Glutamatergic neuron (in vitro differentiated cells): Measurements from ENCODE around the gene USP3. TPM values are rescaled to one million over a fixed set of nuclear protein-coding genes. Genes with fewer than 3 reads are reported as not detected.

Experiments
- DNase-seq: peaks from one replicate; pipeline ENCODE4 v3.0.0; 2022
- H3K27ac Mint-ChIP-seq: one replicate; pipeline ENCODE4 v1.8.0; 2020; ENCODE audit warnings: mild to moderate bottlenecking, mixed read lengths, inconsistent platforms; ENCODE audit not compliant: unreplicated experiment
- H3K27me3 Mint-ChIP-seq: one replicate; pipeline ENCODE4 v1.8.0; 2020; ENCODE audit warnings: mild to moderate bottlenecking, moderate library complexity, mixed read lengths, inconsistent platforms; ENCODE audit not compliant: unreplicated experiment
- H3K36me3 Mint-ChIP-seq: one replicate; pipeline ENCODE4 v1.8.0; 2020; ENCODE audit warnings: mild to moderate bottlenecking, mixed read lengths, inconsistent platforms; ENCODE audit not compliant: unreplicated experiment
- H3K4me1 Mint-ChIP-seq: one replicate; pipeline ENCODE4 v1.8.0; 2020; ENCODE audit warnings: mild to moderate bottlenecking, low read depth, mixed read lengths, inconsistent platforms; ENCODE audit not compliant: unreplicated experiment
- H3K4me3 Mint-ChIP-seq: one replicate; pipeline ENCODE4 v1.8.0; 2020; ENCODE audit warnings: mild to moderate bottlenecking, mixed read lengths, inconsistent platforms; ENCODE audit not compliant: unreplicated experiment
- H3K9me3 Mint-ChIP-seq: one replicate; pipeline ENCODE4 v1.8.0; 2020; ENCODE audit warnings: mild to moderate bottlenecking, moderate library complexity, mixed read lengths, inconsistent platforms; ENCODE audit not compliant: unreplicated experiment
- total RNA-seq: library from RNA; stranded (reverse); fragmentation: NEBNext Ultra II Directional; extraction: Animal tissue kit (Norgen Biotek cat#: 25700); gene quantifications from one replicate; pipeline ENCODE4 v1.2.1, GENCODE V29; 2021; ENCODE audit not compliant: unreplicated experiment
- TF ChIP-seq, protein P1 (sequence below): fragments of 200-600 bp; sonication (generic); IDR thresholded peaks from one replicate; pipeline ENCODE4 v1.5.0; 2021; ENCODE audit not compliant: partially characterized antibody, unreplicated experiment

Gene USP3
- total RNA-seq, 1 donor from 2014 or later, result 50.9 TPM

DNA sequence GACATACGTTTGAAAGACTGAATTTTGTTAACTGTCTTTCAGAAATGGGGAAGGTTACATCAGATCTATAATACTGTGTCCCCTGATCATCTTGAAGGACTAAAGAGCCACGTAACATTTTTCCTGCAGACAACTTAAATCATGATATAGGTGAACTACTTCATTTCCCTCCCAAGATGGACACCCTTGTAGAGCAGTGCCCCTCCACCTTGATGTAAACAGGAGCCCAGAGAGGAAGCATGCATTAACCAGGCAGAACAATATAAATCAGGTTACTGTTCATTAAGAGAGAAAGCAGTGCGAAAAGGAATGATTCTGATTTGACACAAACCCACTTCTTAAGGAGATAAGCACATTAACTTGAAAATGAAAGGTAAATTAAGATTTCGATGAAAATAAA lies 36.1 kb downstream of the USP3 start:
- DNase-seq, result no peak
- H3K9me3 Mint-ChIP-seq, result peaks cover 3% of the 10 kb centered on the region
- H3K36me3 Mint-ChIP-seq, result no peaks in the 10 kb centered on the region
- no peak overlapping the region for H3K4me3 Mint-ChIP-seq
- peaks cover 5% of the 10 kb centered on the region for H3K4me1 Mint-ChIP-seq
- H3K27me3 Mint-ChIP-seq, result no peaks in the 10 kb centered on the region
- no peak overlapping the region for H3K27ac Mint-ChIP-seq
- TF ChIP-seq, protein P1, sequence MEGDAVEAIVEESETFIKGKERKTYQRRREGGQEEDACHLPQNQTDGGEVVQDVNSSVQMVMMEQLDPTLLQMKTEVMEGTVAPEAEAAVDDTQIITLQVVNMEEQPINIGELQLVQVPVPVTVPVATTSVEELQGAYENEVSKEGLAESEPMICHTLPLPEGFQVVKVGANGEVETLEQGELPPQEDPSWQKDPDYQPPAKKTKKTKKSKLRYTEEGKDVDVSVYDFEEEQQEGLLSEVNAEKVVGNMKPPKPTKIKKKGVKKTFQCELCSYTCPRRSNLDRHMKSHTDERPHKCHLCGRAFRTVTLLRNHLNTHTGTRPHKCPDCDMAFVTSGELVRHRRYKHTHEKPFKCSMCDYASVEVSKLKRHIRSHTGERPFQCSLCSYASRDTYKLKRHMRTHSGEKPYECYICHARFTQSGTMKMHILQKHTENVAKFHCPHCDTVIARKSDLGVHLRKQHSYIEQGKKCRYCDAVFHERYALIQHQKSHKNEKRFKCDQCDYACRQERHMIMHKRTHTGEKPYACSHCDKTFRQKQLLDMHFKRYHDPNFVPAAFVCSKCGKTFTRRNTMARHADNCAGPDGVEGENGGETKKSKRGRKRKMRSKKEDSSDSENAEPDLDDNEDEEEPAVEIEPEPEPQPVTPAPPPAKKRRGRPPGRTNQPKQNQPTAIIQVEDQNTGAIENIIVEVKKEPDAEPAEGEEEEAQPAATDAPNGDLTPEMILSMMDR, result no peak

DNA sequence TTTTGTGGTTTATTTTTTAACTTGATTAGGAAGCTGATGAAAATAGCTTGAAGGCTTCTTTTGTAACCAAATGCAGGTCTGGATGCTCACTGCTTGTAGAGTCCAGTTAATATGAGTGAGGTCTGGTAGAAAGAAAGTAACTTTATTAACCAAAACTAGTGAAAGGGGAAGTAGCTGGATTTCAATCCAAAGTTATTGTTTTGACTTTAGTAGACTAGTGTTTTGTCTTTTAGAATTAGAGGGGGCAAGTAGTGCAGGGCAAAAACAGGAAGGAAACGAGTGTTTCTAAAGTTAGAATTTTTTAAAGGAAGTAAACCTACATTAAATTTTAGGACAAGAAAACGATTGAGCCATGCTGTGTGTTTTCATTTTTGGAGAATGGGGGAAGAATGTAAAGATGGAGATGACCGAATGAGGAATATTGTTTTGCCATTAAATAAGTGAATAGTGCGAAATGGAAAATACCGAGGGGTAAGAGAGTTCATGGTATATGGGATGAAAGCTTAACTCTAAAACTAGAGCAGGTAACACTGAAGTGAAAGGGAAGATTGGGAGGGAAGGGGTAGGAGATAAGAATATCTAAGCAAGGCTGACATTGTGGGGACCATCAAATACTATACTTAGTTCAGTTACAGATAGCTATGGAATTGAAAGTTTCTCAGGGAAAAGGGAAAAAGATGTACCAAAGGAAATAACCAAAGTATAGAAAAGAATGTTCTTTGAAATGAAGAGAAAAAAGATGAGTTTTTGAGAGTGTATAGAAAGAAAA lies 40.0 kb downstream of the USP3 start:
- Mint-ChIP-seq H3K4me3 (no peak overlapping the region), H3K27me3 (no peaks in the 10 kb centered on the region), H3K4me1 (peaks cover 5% of the 10 kb centered on the region), H3K27ac (no peak overlapping the region), H3K9me3 (no peaks in the 10 kb centered on the region), H3K36me3 (no peaks in the 10 kb centered on the region)
- TF ChIP-seq, protein P1, result no peak
- DNase-seq, result no peak

DNA sequence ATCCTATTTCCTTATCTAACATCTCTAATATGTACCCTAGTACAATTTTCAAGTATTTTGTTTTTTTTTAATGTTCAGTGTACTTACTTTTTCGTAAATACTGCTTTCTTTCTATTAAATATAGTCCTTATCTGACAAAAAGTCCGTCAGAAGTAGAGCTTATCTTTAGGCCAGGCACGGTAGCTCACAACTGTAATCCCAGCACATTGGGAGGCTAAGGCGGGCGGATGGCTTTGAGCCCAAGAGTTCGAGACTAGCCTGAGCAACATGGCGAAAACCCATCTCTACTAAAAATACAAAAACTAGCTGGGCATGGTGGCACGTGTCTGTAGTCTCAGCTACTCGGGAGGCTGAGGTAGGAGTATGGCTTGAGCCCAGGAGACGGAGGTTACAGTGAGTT lies 41.1 kb downstream of the USP3 start:
- DNase-seq, result no peak

DNA sequence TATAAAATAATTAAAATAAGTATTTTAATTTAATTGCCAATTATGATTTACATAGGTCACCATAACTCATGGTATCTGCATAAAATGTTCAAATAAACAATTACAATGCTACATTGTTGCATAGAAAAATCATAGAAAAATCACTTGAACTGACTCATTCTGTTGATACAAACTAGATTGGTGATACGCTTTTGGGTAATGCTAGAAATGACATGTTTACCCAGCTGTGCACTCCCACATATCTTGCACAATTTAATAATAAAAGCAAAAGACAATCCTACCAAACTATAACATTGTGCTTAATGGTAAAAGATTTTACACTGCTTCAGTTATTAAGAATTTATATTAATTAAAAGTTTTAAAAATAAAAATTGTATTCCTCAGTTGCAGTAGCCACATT lies 47.0 kb downstream of the USP3 start:
- no peak overlapping the region for H3K27ac Mint-ChIP-seq
- H3K4me1 Mint-ChIP-seq, result peaks cover 3% of the 10 kb centered on the region
- TF ChIP-seq, protein P1, result no peak
- H3K4me3 Mint-ChIP-seq, result no peak overlapping the region
- H3K27me3 Mint-ChIP-seq, result no peaks in the 10 kb centered on the region
- no peak for DNase-seq
- no peaks in the 10 kb centered on the region for H3K9me3 Mint-ChIP-seq
- no peaks in the 10 kb centered on the region for H3K36me3 Mint-ChIP-seq

More for the DNA sequence above, 41.1 kb downstream of the USP3 start:
- Mint-ChIP-seq H3K9me3 (no peaks in the 10 kb centered on the region), H3K4me1 (no peaks in the 10 kb centered on the region), H3K4me3 (no peak overlapping the region), H3K36me3 (no peaks in the 10 kb centered on the region), H3K27ac (no peak overlapping the region), H3K27me3 (no peaks in the 10 kb centered on the region)
- TF ChIP-seq, protein P1, result no peak

DNA sequence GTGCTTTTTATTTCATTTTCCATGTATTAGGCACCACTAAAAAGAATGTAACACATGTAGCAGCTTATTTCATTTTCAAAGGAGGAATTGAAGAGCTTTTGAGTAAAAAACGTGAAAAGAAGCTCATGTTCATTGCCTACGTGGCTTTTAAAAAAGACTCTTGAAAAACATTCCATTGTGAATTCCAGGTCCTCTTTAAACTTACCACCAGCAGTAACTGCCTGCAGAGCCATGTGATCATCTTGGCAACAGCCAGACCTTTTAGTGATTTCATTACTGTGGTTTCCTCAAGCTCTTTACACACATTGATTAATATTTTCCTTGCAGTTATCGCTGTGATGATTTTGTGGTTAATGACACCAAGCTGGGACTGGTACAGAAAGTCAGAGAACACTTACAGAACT lies 49.0 kb downstream of the USP3 start:
- Mint-ChIP-seq H3K9me3 (no peaks in the 10 kb centered on the region), H3K4me1 (peaks cover 3% of the 10 kb centered on the region), H3K27me3 (no peaks in the 10 kb centered on the region), H3K4me3 (no peak overlapping the region), H3K36me3 (no peaks in the 10 kb centered on the region), H3K27ac (no peak overlapping the region)
- TF ChIP-seq, protein P1, result no peak
- DNase-seq, result no peak
